SK-N-SH (cell line): ENCODE measurements around the gene MPZL1. TPM values are rescaled to one million over a fixed set of nuclear protein-coding genes. Genes with fewer than 3 reads are reported as not detected.

Experiments
- CTCF ChIA-PET: fragments of 300-600, 350-600 bp; formaldehyde crosslinking; extraction: SDS; loops from one replicate; lab custom pipeline; 2021; lab: Yijun Ruan, JAX
- POLR2A ChIA-PET: fragments of 350-600 bp; sonication (Branson Sonifier 250); formaldehyde crosslinking; extraction: SDS; loops from one replicate; lab custom pipeline; 2020; ENCODE audit warnings: antibody characterized with exemption, inconsistent platforms; lab: Yijun Ruan, JAX
- DNase-seq: peaks from one replicate; pipeline ENCODE4 v3.0.0; 2012
- H2AFZ ChIP-seq: fragments of 200-600 bp; sonication (generic); 2 replicates; pipeline ENCODE4 v1.8.1; 2016; ENCODE audit warnings: antibody characterized with exemption, mild to moderate bottlenecking, low read depth
- H3F3A ChIP-seq: fragments of 200-600 bp; sonication (generic); replicated peaks from 2 replicates; pipeline ENCODE3; 2016; ENCODE audit warnings: antibody characterized with exemption, mild to moderate bottlenecking; ENCODE audit not compliant: insufficient read depth
- H3K27ac ChIP-seq, 2 experiments: fragments of 200-500 bp in 1 of 2; fragments of 200-600 bp in 1 of 2; sonication (Bioruptor generic) in 1 of 2; sonication (generic), shearing (Covaris generic) in 1 of 2; 2 replicates each; pipeline versions ENCODE4 v1.5.1 to v1.6.1; 2014 to 2016; ENCODE audit warnings: low read depth in 2 of 2, inconsistent platforms in 1 of 2, low read length in 1 of 2, mild to moderate bottlenecking in 1 of 2, mixed read lengths in 1 of 2
- H3K27me3 ChIP-seq: fragments of 200-600 bp; sonication (generic), shearing (Covaris generic); 2 replicates; pipeline ENCODE4 v1.6.1; 2016; ENCODE audit warnings: mixed run types; ENCODE audit not compliant: insufficient read depth
- H3K36me3 ChIP-seq, 2 experiments: fragments of 200-500 bp in 1 of 2; fragments of 200-600 bp in 1 of 2; sonication (Bioruptor generic) in 1 of 2; sonication (generic) in 1 of 2; replicated peaks in 1 of 2; 2 replicates each; pipeline versions ENCODE3 to v1.5.1; 2014 to 2016; ENCODE audit warnings: low read length in 1 of 2, mild to moderate bottlenecking in 1 of 2; ENCODE audit not compliant: insufficient read depth in 2 of 2, control insufficient read depth in 1 of 2
- H3K4me1 ChIP-seq, 2 experiments: fragments of 200-500 bp in 1 of 2; fragments of 200-600 bp in 1 of 2; sonication (Bioruptor generic) in 1 of 2; sonication (generic), shearing (Covaris generic) in 1 of 2; 2 replicates each; pipeline versions ENCODE4 v1.5.1 to v1.6.1; 2014 to 2016; ENCODE audit warnings: low read depth in 1 of 2, low read length in 1 of 2, mixed run types in 1 of 2; ENCODE audit not compliant: insufficient read depth in 2 of 2, control insufficient read depth in 1 of 2
- H3K4me2 ChIP-seq: fragments of 200-600 bp; sonication (generic), shearing (Covaris generic); 2 replicates; pipeline ENCODE4 v1.6.1; 2017; ENCODE audit warnings: mixed run types
- H3K4me3 ChIP-seq, 2 experiments: fragments of 200-500 bp in 1 of 2; fragments of 200-600 bp in 1 of 2; sonication (Bioruptor generic) in 1 of 2; sonication (generic), shearing (Covaris generic) in 1 of 2; 2 replicates each; pipeline versions ENCODE4 v1.5.1 to v1.8.1; 2014 to 2016; ENCODE audit warnings: low read depth in 2 of 2, inconsistent platforms in 1 of 2, low read length in 1 of 2, mild to moderate bottlenecking in 1 of 2, mixed read lengths in 1 of 2, moderate library complexity in 1 of 2
- H3K79me2 ChIP-seq: fragments of 200-600 bp; sonication (generic); 2 replicates; pipeline ENCODE4 v1.8.1; 2017; ENCODE audit warnings: mild to moderate bottlenecking; ENCODE audit not compliant: insufficient read depth
- H3K9ac ChIP-seq: fragments of 200-600 bp; sonication (generic); 2 replicates; pipeline ENCODE4 v1.6.1; 2017; ENCODE audit warnings: mixed run types
- H3K9me2 ChIP-seq: fragments of 200-600 bp; sonication (generic); 2 replicates; pipeline ENCODE4 v1.6.1; 2017; ENCODE audit warnings: mixed run types
- H3K9me3 ChIP-seq: fragments of 200-600 bp; sonication (generic); 2 replicates; pipeline ENCODE4 v1.6.1; 2017; ENCODE audit warnings: mixed run types, mild to moderate bottlenecking, moderate library complexity
- H4K20me1 ChIP-seq: fragments of 200-600 bp; sonication (generic); 2 replicates; pipeline ENCODE4 v1.6.1; 2017; ENCODE audit warnings: mild to moderate bottlenecking, mixed run types; ENCODE audit not compliant: insufficient read depth
- EP300 ChIP-seq, 2 experiments: IDR thresholded peaks; 2 replicates each; pipeline versions ENCODE4 v1.4.0 to v1.6.1; 2012; ENCODE audit warnings: borderline replicate concordance in 1 of 2, low read depth in 1 of 2, low read length in 1 of 2
- FOXM1 ChIP-seq: IDR thresholded peaks from 2 replicates; pipeline ENCODE4 v1.4.0; 2012; ENCODE audit warnings: low read depth, mild to moderate bottlenecking
- GABPA ChIP-seq: IDR thresholded peaks from 2 replicates; pipeline ENCODE4 v1.4.0; 2012; ENCODE audit warnings: low read depth, mild to moderate bottlenecking
- MEF2A ChIP-seq: IDR thresholded peaks from 2 replicates; pipeline ENCODE4 v1.4.0; 2012; ENCODE audit warnings: low read depth, borderline replicate concordance
- MXI1 ChIP-seq: IDR thresholded peaks from 2 replicates; pipeline ENCODE4 v1.6.1; 2012; ENCODE audit warnings: mild to moderate bottlenecking, low read depth, low read length, improper control_type of control experiment
- NRF1 ChIP-seq: IDR thresholded peaks from 2 replicates; pipeline ENCODE4 v1.6.1; 2012; ENCODE audit warnings: low read depth, mild to moderate bottlenecking, low read length
- RAD21 ChIP-seq: IDR thresholded peaks from 2 replicates; pipeline ENCODE4 v1.6.1; 2012; ENCODE audit warnings: mild to moderate bottlenecking, low read length
- RFX5 ChIP-seq: IDR thresholded peaks from 2 replicates; pipeline ENCODE4 v1.6.1; 2012; ENCODE audit warnings: mild to moderate bottlenecking, improper control_type of control experiment, low read length
- RXRA ChIP-seq: IDR thresholded peaks from 2 replicates; pipeline ENCODE4 v1.4.0; 2012; ENCODE audit warnings: low read depth, mild to moderate bottlenecking, borderline replicate concordance
- SIN3A ChIP-seq: IDR thresholded peaks from 2 replicates; pipeline ENCODE4 v1.6.1; 2012; ENCODE audit warnings: low read depth, mild to moderate bottlenecking, low read length, moderate library complexity, borderline replicate concordance
- SMC3 ChIP-seq: IDR thresholded peaks from 2 replicates; pipeline ENCODE4 v1.6.1; 2012; ENCODE audit warnings: low read depth, low read length, improper control_type of control experiment
- TEAD4 ChIP-seq: IDR thresholded peaks from 2 replicates; pipeline ENCODE4 v1.4.0; 2012; ENCODE audit warnings: mild to moderate bottlenecking, borderline replicate concordance; ENCODE audit not compliant: insufficient read depth
- YY1 ChIP-seq: IDR thresholded peaks from 2 replicates; pipeline ENCODE4 v1.4.0; 2012; ENCODE audit warnings: low read depth, mild to moderate bottlenecking
- WGBS: methylation state at CpG from one replicate; pipeline ENCODE4 v1.1.6; 2017; ENCODE audit warnings: low lambda C conversion rate; 5-methylcytosine and 5-hydroxymethylcytosine counted together
- polyA plus RNA-seq, 3 experiments: library from polyadenylated mRNA; depleted of rRNA; stranded (reverse); fragments of >200 nt; gene quantifications; 2 replicates each; pipeline ENCODE4 v1.2.3, GENCODE V29; 2012
- TF ChIP-seq, protein P1 (sequence below): IDR thresholded peaks from 2 replicates; pipeline ENCODE4 v1.4.0; 2012; ENCODE audit warnings: low read depth, borderline replicate concordance
- TF ChIP-seq, protein P2 (sequence below): fragments of 200-600 bp; sonication (generic); IDR thresholded peaks from 2 replicates; pipeline ENCODE4 v1.6.1; 2017; ENCODE audit warnings: antibody characterized with exemption, mild to moderate bottlenecking, moderate library complexity
- TF ChIP-seq, protein P3 (sequence below): fragments of 150-350 bp; IDR thresholded peaks from 2 replicates; pipeline ENCODE4 v1.6.1; 2017; ENCODE audit warnings: antibody characterized with exemption, low read length, low read depth, borderline replicate concordance
- TF ChIP-seq, protein P4 (sequence below): IDR thresholded peaks from 2 replicates; pipeline ENCODE4; 2012
- TF ChIP-seq, protein P5 (sequence below): fragments of 150-350 bp; IDR thresholded peaks from 2 replicates; pipeline ENCODE4 v1.6.1; 2016; ENCODE audit warnings: mild to moderate bottlenecking, low read depth, low read length

Gene MPZL1
- polyA plus RNA-seq, 1 of the 3 experiments (the other 2 are of a cell fraction) = 27.3 TPM

GRCh38 chr1:167792188-167792565 is 70.4 kb downstream of the MPZL1 start:
- no peak overlapping the region for H3K27ac ChIP-seq
- H3K79me2 ChIP-seq = no peaks in the 10 kb centered on the region
- 98% methylated on average over 4 of the region's 4 CpGs for WGBS
- no peaks in the 10 kb centered on the region for H3K9me3 ChIP-seq
- H3K36me3 ChIP-seq = peaks cover 29 to 39% of the 10 kb centered on the region in 2 experiments
- H3K9ac ChIP-seq = no peak overlapping the region
- ChIA-PET POLR2A (no interaction called here), CTCF (interaction anchor here (1.1 to 1.5 kb wide), 3 partner anchors 11 to 258 kb away, joined by 3 to 4 read pairs (median 3); no protein-coding TSS in a partner anchor)
- DNase-seq = no peak
- H3K4me2 ChIP-seq = no peak overlapping the region
- H4K20me1 ChIP-seq = no peaks in the 10 kb centered on the region
- peaks cover 16% of the 10 kb centered on the region for H3F3A ChIP-seq
- no peak overlapping the region for H3K4me3 ChIP-seq
- no peak overlapping the region for H2AFZ ChIP-seq
- H3K9me2 ChIP-seq = no peaks in the 10 kb centered on the region
- H3K4me1 ChIP-seq = peaks cover 0 to 11% of the 10 kb centered on the region in 2 experiments; a peak in 2 of 4 replicates
- TF ChIP-seq SIN3A (no peak), EP300 (IDR thresholded peaks at IDR 0.05; ENCODE audit: borderline replicate concordance in 1 of 2, low read depth in 1 of 2, low read length in 1 of 2) (no peak), SMC3 (no peak), MEF2A (no peak), YY1 (no peak), MXI1 (no peak), FOXM1 (no peak), RXRA (no peak), RFX5 (no peak)
- TF ChIP-seq, protein P1, sequence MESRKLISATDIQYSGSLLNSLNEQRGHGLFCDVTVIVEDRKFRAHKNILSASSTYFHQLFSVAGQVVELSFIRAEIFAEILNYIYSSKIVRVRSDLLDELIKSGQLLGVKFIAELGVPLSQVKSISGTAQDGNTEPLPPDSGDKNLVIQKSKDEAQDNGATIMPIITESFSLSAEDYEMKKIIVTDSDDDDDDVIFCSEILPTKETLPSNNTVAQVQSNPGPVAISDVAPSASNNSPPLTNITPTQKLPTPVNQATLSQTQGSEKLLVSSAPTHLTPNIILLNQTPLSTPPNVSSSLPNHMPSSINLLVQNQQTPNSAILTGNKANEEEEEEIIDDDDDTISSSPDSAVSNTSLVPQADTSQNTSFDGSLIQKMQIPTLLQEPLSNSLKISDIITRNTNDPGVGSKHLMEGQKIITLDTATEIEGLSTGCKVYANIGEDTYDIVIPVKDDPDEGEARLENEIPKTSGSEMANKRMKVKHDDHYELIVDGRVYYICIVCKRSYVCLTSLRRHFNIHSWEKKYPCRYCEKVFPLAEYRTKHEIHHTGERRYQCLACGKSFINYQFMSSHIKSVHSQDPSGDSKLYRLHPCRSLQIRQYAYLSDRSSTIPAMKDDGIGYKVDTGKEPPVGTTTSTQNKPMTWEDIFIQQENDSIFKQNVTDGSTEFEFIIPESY = no peak
- TF ChIP-seq, protein P2, sequence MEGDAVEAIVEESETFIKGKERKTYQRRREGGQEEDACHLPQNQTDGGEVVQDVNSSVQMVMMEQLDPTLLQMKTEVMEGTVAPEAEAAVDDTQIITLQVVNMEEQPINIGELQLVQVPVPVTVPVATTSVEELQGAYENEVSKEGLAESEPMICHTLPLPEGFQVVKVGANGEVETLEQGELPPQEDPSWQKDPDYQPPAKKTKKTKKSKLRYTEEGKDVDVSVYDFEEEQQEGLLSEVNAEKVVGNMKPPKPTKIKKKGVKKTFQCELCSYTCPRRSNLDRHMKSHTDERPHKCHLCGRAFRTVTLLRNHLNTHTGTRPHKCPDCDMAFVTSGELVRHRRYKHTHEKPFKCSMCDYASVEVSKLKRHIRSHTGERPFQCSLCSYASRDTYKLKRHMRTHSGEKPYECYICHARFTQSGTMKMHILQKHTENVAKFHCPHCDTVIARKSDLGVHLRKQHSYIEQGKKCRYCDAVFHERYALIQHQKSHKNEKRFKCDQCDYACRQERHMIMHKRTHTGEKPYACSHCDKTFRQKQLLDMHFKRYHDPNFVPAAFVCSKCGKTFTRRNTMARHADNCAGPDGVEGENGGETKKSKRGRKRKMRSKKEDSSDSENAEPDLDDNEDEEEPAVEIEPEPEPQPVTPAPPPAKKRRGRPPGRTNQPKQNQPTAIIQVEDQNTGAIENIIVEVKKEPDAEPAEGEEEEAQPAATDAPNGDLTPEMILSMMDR = no peak
- TF ChIP-seq, protein P3, sequence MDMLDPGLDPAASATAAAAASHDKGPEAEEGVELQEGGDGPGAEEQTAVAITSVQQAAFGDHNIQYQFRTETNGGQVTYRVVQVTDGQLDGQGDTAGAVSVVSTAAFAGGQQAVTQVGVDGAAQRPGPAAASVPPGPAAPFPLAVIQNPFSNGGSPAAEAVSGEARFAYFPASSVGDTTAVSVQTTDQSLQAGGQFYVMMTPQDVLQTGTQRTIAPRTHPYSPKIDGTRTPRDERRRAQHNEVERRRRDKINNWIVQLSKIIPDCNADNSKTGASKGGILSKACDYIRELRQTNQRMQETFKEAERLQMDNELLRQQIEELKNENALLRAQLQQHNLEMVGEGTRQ = no peak
- TF ChIP-seq, all 33 proteins: peak for 0
- H3K27me3 ChIP-seq = no peaks in the 10 kb centered on the region

- no peak for DNase-seq
- H3K79me2 ChIP-seq = no peaks in the 10 kb centered on the region
- no peaks in the 10 kb centered on the region for H3K27me3 ChIP-seq
- H3K9me3 ChIP-seq = no peaks in the 10 kb centered on the region
- no peak overlapping the region for H3K27ac ChIP-seq
- no peak overlapping the region for H3K9ac ChIP-seq
- H3K9me2 ChIP-seq = no peaks in the 10 kb centered on the region
- H3K4me1 ChIP-seq = peaks cover 0 to 11% of the 10 kb centered on the region in 2 experiments; a peak in 2 of 4 replicates
- ChIA-PET CTCF (no interaction called here), POLR2A (no interaction called here)
- H4K20me1 ChIP-seq = no peaks in the 10 kb centered on the region
- no peak for TF ChIP-seq TEAD4
- TF ChIP-seq YY1 = no peak
- no peak for TF ChIP-seq NRF1
- TF ChIP-seq, protein P4, sequence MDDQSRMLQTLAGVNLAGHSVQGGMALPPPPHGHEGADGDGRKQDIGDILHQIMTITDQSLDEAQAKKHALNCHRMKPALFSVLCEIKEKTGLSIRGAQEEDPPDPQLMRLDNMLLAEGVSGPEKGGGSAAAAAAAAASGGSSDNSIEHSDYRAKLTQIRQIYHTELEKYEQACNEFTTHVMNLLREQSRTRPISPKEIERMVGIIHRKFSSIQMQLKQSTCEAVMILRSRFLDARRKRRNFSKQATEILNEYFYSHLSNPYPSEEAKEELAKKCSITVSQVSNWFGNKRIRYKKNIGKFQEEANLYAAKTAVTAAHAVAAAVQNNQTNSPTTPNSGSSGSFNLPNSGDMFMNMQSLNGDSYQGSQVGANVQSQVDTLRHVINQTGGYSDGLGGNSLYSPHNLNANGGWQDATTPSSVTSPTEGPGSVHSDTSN = no peak
- TF ChIP-seq RAD21 = no peak
- TF ChIP-seq RFX5 = no peak
- no peak for TF ChIP-seq GABPA
- TF ChIP-seq, protein P5, sequence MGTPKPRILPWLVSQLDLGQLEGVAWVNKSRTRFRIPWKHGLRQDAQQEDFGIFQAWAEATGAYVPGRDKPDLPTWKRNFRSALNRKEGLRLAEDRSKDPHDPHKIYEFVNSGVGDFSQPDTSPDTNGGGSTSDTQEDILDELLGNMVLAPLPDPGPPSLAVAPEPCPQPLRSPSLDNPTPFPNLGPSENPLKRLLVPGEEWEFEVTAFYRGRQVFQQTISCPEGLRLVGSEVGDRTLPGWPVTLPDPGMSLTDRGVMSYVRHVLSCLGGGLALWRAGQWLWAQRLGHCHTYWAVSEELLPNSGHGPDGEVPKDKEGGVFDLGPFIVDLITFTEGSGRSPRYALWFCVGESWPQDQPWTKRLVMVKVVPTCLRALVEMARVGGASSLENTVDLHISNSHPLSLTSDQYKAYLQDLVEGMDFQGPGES = no peak
- TF ChIP-seq, all 33 proteins: peak for 0
- Histone ChIP-seq H3K4me3 (no peak overlapping the region), H2AFZ (no peak overlapping the region), H3K4me2 (no peak overlapping the region), H3K36me3 (peaks cover 12 to 23% of the 10 kb centered on the region in 2 experiments), H3F3A (peaks cover 22% of the 10 kb centered on the region)
- 88% methylated on average over 1 of the region's 1 CpG for WGBS
Measured at GRCh38 chr1:167794043-167794442, 72.3 kb downstream of the MPZL1 start.
